Subcutaneous adipose tissue (tissue), 4 donors: ENCODE measurements around the gene SLC22A13. TPM values are rescaled to one million over a fixed set of nuclear protein-coding genes. Genes with fewer than 3 reads are reported as not detected.

Experiments
- CTCF ChIP-seq: fragments of 450-650 bp; IDR thresholded peaks from one replicate; pipeline ENCODE4 v1.5.1; 2016; ENCODE audit warnings: low read depth, mild to moderate bottlenecking, control low read depth, antibody characterized with exemption, moderate library complexity
- total RNA-seq, 4 donors: library from RNA; depleted of rRNA; stranded (reverse); fragments of >200 nt; gene quantifications; one replicate each; pipeline ENCODE4 v1.1.0, GENCODE V29; 2016

SLC22A13 gene
- total RNA-seq, 4 donors from 2014 or later: 0.51 TPM; not detected in 3

- TF ChIP-seq CTCF: no peak
Observed at GRCh38 chr3:38264353-38264771, 1.2 kb upstream of the SLC22A13 start.

GRCh38 chr3:38264779-38265178, 833 bp upstream of the SLC22A13 start:
- TF ChIP-seq CTCF: no peak

- TF ChIP-seq CTCF: no peak
Observed at GRCh38 chr3:38266810-38267209, 1.2 kb downstream of the SLC22A13 start.

GRCh38 chr3:38267662-38268061, 2.0 kb downstream of the SLC22A13 start:
- no peak for TF ChIP-seq CTCF

GRCh38 chr3:38268087-38268486, 2.5 kb downstream of the SLC22A13 start:
- no peak for TF ChIP-seq CTCF

- TF ChIP-seq CTCF: no peak
Observed at GRCh38 chr3:38268522-38268921, 2.9 kb downstream of the SLC22A13 start.

- no peak for TF ChIP-seq CTCF
Observed at GRCh38 chr3:38270606-38271005, 5.0 kb downstream of the SLC22A13 start.
